Neural cell (in vitro differentiated cells): ENCODE results near the gene MEPCE. TPM values are rescaled to one million over a fixed set of nuclear protein-coding genes. Genes with fewer than 3 reads are reported as not detected.

Experiments used
- H2AFZ ChIP-seq: fragments of 200-600, 300-800 bp; sonication (generic), shearing (Covaris generic); 2 replicates; pipeline ENCODE4 v1.6.0; 2014; ENCODE audit warnings: low read depth, mild to moderate bottlenecking, antibody characterized with exemption, low read length, moderate library complexity
- H3F3A ChIP-seq: fragments of 200-600 bp; shearing (Covaris generic); 2 replicates; pipeline ENCODE4 v1.6.1; 2016; ENCODE audit warnings: mild to moderate bottlenecking, moderate library complexity, mixed read lengths, antibody characterized with exemption, low read length; ENCODE audit not compliant: insufficient read depth, poor library complexity, severe bottlenecking
- H3K27ac ChIP-seq: fragments of 200-600, 300-800 bp; sonication (generic), shearing (Covaris generic); 2 replicates; pipeline ENCODE4 v1.5.1; 2014; ENCODE audit warnings: mild to moderate bottlenecking, low read length, moderate library complexity
- H3K27me3 ChIP-seq: fragments of 300-800, 200-600 bp; sonication (generic), shearing (Covaris generic); 2 replicates; pipeline ENCODE4 v1.6.0; 2014; ENCODE audit warnings: mild to moderate bottlenecking, low read depth, low read length, moderate library complexity; ENCODE audit not compliant: insufficient read depth
- H3K36me3 ChIP-seq: fragments of 300-800, 200-600 bp; sonication (generic), shearing (Covaris generic); 2 replicates; pipeline ENCODE4 v1.5.1; 2014; ENCODE audit warnings: mild to moderate bottlenecking, antibody characterized with exemption, low read length, moderate library complexity; ENCODE audit not compliant: insufficient read depth
- H3K4me2 ChIP-seq: fragments of 300-800, 200-600 bp; sonication (generic), shearing (Covaris generic); 2 replicates; pipeline ENCODE4 v1.6.0; 2014; ENCODE audit warnings: mild to moderate bottlenecking, low read length
- H3K4me3 ChIP-seq: fragments of 300-800, 200-600 bp; sonication (generic), shearing (Covaris generic); 2 replicates; pipeline ENCODE4 v1.5.1; 2014; ENCODE audit warnings: mild to moderate bottlenecking, low read length, moderate library complexity
- H3K79me2 ChIP-seq: fragments of 200-600 bp; shearing (Covaris generic); replicated peaks from 2 replicates; pipeline ENCODE4 v1.6.0; 2014; ENCODE audit warnings: mild to moderate bottlenecking, low read length, moderate library complexity; ENCODE audit not compliant: insufficient read depth
- H3K9ac ChIP-seq: fragments of 300-800, 200-600 bp; sonication (generic), shearing (Covaris generic); 2 replicates; pipeline ENCODE4 v1.6.1; 2016; ENCODE audit warnings: mild to moderate bottlenecking, low read length, mixed read lengths
- H3K9me2 ChIP-seq: fragments of 200-600 bp; shearing (Covaris generic); 2 replicates; pipeline ENCODE4 v1.6.1; 2016; ENCODE audit warnings: mild to moderate bottlenecking, low read length, mixed read lengths; ENCODE audit not compliant: insufficient read depth
- H3K9me3 ChIP-seq: fragments of 200-600, 300-800 bp; sonication (generic), shearing (Covaris generic); 2 replicates; pipeline ENCODE4 v1.6.1; 2016; ENCODE audit warnings: mild to moderate bottlenecking, mixed run types, low read length, moderate library complexity, mixed read lengths
- H4K20me1 ChIP-seq: fragments of 200-600 bp; shearing (Covaris generic); 2 replicates; pipeline ENCODE4 v1.6.1; 2016; ENCODE audit warnings: mild to moderate bottlenecking, mixed run types; ENCODE audit not compliant: insufficient read depth
- EP300 ChIP-seq: fragments of 450-650 bp; conservative IDR thresholded peaks from 2 replicates; pipeline ENCODE4 v1.6.1; 2014; ENCODE audit warnings: antibody characterized with exemption, mild to moderate bottlenecking, moderate library complexity; ENCODE audit not compliant: poor library complexity, severe bottlenecking
- EZH2 ChIP-seq: fragments of 200-600, 300-800 bp; shearing (Covaris generic), sonication (generic); IDR thresholded peaks from 2 replicates; pipeline ENCODE4 v1.6.1; 2014; ENCODE audit warnings: antibody characterized with exemption, low read length, borderline replicate concordance, mild to moderate bottlenecking; ENCODE audit not compliant: insufficient read depth, poor library complexity, severe bottlenecking
- MXI1 ChIP-seq: fragments of 450-650 bp; conservative IDR thresholded peaks from 2 replicates; pipeline ENCODE4 v1.6.1; 2014; ENCODE audit warnings: antibody characterized with exemption, mild to moderate bottlenecking; ENCODE audit not compliant: poor library complexity, severe bottlenecking
- POLR2AphosphoS5 ChIP-seq: IDR thresholded peaks from 2 replicates; pipeline ENCODE4 v1.6.1; 2012
- RAD21 ChIP-seq: fragments of 450-650 bp; conservative IDR thresholded peaks from 2 replicates; pipeline ENCODE4 v1.6.1; 2014; ENCODE audit warnings: antibody characterized with exemption, mild to moderate bottlenecking, moderate library complexity
- SMC3 ChIP-seq: fragments of 450-650 bp; conservative IDR thresholded peaks from 2 replicates; pipeline ENCODE4 v1.6.1; 2014; ENCODE audit warnings: antibody characterized with exemption, mild to moderate bottlenecking, moderate library complexity; ENCODE audit not compliant: poor library complexity
- TAF1 ChIP-seq: IDR thresholded peaks from 2 replicates; pipeline ENCODE4 v1.6.1; 2012; ENCODE audit warnings: low read depth
- polyA plus RNA-seq: library from polyadenylated mRNA; depleted of rRNA; stranded (reverse); fragments of >200 nt; gene quantifications from 2 replicates; pipeline ENCODE4 v1.2.3, GENCODE V29; 2014
- TF ChIP-seq, protein P1 (sequence below): IDR thresholded peaks from 2 replicates; pipeline ENCODE4 v1.6.1; 2012; ENCODE audit warnings: borderline replicate concordance
- TF ChIP-seq, protein P2 (sequence below): fragments of 450-650 bp; IDR thresholded peaks from 2 replicates; pipeline ENCODE4 v1.5.1; 2014; ENCODE audit warnings: antibody characterized with exemption, mild to moderate bottlenecking, moderate library complexity; ENCODE audit not compliant: poor library complexity, severe bottlenecking

MEPCE gene
- polyA plus RNA-seq, 1 donor from 2014 or later, result 15.0 TPM

DNA sequence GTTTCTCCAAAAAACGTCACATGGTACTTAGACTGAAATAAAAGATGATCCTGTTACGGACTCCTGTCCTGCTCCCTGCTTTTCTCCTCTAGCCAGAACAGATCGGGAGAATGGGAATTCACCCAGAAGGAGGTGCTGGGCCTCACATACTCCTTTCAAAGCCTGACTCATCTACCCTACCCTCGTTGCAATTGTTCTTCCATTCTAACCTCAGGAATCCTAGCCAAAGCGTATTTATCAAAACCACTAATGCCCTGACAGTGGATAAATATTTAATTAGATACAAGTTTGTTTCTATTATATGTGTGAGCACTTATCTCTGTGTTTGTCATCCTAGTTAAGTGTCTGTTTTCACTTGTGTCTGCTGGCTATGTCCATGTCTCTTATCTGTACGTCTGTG is 22.9 kb upstream of the MEPCE start:
- no peaks in the 10 kb centered on the region for H3K9me3 ChIP-seq
- no peak overlapping the region for H3K4me3 ChIP-seq
- no peak overlapping the region for H3K4me2 ChIP-seq
- H3K79me2 ChIP-seq, result no peaks in the 10 kb centered on the region
- H3K9ac ChIP-seq, result no peak overlapping the region
- H3K27ac ChIP-seq, result no peak overlapping the region
- TF ChIP-seq SMC3, result no peak
- no peak for TF ChIP-seq TAF1
- TF ChIP-seq EP300, result no peak
- no peak for TF ChIP-seq EZH2
- H3K36me3 ChIP-seq, result no peaks in the 10 kb centered on the region
- no peaks in the 10 kb centered on the region for H3K9me2 ChIP-seq
- H4K20me1 ChIP-seq, result no peaks in the 10 kb centered on the region
- H3K27me3 ChIP-seq, result no peaks in the 10 kb centered on the region
- H3F3A ChIP-seq, result no peaks in the 10 kb centered on the region
- no peak overlapping the region for H2AFZ ChIP-seq

DNA sequence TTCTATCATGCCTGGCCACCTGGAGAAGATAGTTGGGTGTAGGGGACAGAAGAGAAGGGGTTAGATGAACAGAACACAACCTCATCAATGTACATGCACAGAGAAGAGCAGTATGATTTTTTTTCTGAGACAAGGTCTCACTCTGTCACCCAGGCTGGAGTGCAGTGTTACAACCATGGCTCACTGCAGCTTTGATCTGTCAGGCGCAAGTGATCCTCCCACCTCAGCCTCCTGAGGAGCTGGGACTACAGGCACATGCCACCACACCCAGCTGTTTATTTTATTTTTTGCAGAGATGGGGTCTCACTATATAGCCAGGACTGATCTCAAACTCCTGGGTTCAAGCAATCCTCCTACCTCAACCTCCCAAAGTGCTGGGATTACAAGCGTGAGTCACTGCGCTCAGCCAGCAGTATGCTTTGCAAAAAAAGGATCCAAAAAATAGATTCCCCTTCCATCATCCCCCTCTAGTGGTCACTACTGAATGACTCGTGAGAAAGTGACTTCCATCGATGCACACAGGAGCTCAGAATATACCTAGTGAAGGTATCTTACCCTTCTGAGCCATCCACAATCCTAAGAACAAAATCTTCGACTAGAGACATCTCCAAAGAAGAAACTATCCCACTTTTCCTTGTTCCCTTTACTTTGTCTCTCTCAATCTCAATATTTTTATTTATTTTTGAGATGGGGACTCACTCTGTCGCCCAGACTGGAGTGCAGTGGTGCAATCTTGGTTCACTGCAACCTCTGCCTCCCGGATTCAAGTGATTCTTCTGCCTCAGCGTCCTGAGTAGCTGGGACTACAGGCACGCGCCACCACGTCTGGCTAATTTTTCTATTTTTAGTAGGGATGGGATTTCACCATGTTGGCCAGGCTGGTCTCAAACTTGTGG is 22.1 kb upstream of the MEPCE start:
- Histone ChIP-seq H3K36me3 (no peaks in the 10 kb centered on the region), H3K9ac (no peak overlapping the region)

DNA sequence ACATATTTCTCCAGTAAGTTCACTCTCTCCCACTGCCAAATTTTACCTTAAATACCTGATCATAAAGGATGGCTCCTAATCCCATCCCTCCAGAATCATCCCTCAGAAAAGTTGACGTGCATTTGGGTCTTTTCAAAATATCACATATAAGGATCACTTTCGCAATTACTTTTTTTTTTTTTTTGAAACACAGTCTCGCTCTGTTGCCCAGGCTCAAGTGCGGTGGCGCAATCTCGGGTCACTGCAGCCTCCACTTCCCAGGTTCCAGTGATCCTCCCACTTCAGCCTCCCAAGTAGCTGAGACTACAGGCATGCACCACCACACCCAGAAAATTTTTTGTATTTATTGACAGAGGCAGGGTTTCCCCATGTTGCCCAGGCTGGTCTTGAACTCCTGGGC is 18.5 kb upstream of the MEPCE start:
- no peaks in the 10 kb centered on the region for H4K20me1 ChIP-seq
- no peak overlapping the region for H3K4me3 ChIP-seq
- H3K27ac ChIP-seq, result no peak overlapping the region
- H3F3A ChIP-seq, result no peaks in the 10 kb centered on the region
- H3K4me2 ChIP-seq, result no peak overlapping the region
- H3K9me2 ChIP-seq, result no peaks in the 10 kb centered on the region
- no peaks in the 10 kb centered on the region for H3K79me2 ChIP-seq
- H3K9me3 ChIP-seq, result no peaks in the 10 kb centered on the region
- no peaks in the 10 kb centered on the region for H3K36me3 ChIP-seq
- TF ChIP-seq, protein P1, sequence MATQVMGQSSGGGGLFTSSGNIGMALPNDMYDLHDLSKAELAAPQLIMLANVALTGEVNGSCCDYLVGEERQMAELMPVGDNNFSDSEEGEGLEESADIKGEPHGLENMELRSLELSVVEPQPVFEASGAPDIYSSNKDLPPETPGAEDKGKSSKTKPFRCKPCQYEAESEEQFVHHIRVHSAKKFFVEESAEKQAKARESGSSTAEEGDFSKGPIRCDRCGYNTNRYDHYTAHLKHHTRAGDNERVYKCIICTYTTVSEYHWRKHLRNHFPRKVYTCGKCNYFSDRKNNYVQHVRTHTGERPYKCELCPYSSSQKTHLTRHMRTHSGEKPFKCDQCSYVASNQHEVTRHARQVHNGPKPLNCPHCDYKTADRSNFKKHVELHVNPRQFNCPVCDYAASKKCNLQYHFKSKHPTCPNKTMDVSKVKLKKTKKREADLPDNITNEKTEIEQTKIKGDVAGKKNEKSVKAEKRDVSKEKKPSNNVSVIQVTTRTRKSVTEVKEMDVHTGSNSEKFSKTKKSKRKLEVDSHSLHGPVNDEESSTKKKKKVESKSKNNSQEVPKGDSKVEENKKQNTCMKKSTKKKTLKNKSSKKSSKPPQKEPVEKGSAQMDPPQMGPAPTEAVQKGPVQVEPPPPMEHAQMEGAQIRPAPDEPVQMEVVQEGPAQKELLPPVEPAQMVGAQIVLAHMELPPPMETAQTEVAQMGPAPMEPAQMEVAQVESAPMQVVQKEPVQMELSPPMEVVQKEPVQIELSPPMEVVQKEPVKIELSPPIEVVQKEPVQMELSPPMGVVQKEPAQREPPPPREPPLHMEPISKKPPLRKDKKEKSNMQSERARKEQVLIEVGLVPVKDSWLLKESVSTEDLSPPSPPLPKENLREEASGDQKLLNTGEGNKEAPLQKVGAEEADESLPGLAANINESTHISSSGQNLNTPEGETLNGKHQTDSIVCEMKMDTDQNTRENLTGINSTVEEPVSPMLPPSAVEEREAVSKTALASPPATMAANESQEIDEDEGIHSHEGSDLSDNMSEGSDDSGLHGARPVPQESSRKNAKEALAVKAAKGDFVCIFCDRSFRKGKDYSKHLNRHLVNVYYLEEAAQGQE, result no peak
- TF ChIP-seq SMC3, result no peak
- TF ChIP-seq, protein P2, sequence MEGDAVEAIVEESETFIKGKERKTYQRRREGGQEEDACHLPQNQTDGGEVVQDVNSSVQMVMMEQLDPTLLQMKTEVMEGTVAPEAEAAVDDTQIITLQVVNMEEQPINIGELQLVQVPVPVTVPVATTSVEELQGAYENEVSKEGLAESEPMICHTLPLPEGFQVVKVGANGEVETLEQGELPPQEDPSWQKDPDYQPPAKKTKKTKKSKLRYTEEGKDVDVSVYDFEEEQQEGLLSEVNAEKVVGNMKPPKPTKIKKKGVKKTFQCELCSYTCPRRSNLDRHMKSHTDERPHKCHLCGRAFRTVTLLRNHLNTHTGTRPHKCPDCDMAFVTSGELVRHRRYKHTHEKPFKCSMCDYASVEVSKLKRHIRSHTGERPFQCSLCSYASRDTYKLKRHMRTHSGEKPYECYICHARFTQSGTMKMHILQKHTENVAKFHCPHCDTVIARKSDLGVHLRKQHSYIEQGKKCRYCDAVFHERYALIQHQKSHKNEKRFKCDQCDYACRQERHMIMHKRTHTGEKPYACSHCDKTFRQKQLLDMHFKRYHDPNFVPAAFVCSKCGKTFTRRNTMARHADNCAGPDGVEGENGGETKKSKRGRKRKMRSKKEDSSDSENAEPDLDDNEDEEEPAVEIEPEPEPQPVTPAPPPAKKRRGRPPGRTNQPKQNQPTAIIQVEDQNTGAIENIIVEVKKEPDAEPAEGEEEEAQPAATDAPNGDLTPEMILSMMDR, result no peak
- TF ChIP-seq EZH2, result no peak
- TF ChIP-seq POLR2AphosphoS5, result no peak
- TF ChIP-seq EP300, result no peak
- TF ChIP-seq MXI1, result no peak
- no peak for TF ChIP-seq RAD21
- no peak for TF ChIP-seq TAF1
- H2AFZ ChIP-seq, result no peak overlapping the region
- no peak overlapping the region for H3K9ac ChIP-seq
- H3K27me3 ChIP-seq, result no peaks in the 10 kb centered on the region

More for the DNA sequence above, 22.1 kb upstream of the MEPCE start:
- Histone ChIP-seq H3K27ac (no peak overlapping the region), H3F3A (no peaks in the 10 kb centered on the region), H3K9me2 (no peaks in the 10 kb centered on the region), H3K4me2 (no peak overlapping the region), H3K27me3 (no peaks in the 10 kb centered on the region), H3K79me2 (no peaks in the 10 kb centered on the region), H3K4me3 (no peak overlapping the region), H2AFZ (no peak overlapping the region), H4K20me1 (no peaks in the 10 kb centered on the region), H3K9me3 (no peaks in the 10 kb centered on the region)
- TF ChIP-seq RAD21, result no peak
- TF ChIP-seq, protein P2, result peak; percentile 29
